Measurements from ENCODE around the gene SNX6.

Gene SNX6

GRCh38 chr14:34668111-34668510 lies 38.2 kb upstream of the SNX6 start:
- H3K27ac ChIP-seq (ENCODE audit: low read depth, low read length, poor library complexity, severe bottlenecking) = no peak overlapping the region
- no peak overlapping the region for H3K4me3 ChIP-seq (ENCODE audit: low read depth, low read length, poor library complexity, severe bottlenecking)
- H2AFZ ChIP-seq (ENCODE audit: low read length) = no peak overlapping the region

GRCh38 chr14:34667007-34667406 lies 37.1 kb upstream of the SNX6 start:
- H3K27ac ChIP-seq (ENCODE audit: low read depth, low read length, poor library complexity, severe bottlenecking) = no peak overlapping the region

More at GRCh38 chr14:34668111-34668510, 38.2 kb upstream of the SNX6 start:
- no peaks in the 10 kb centered on the region for H3K27me3 ChIP-seq (ENCODE audit: insufficient read depth, low read length)
- no peaks in the 10 kb centered on the region for H3K9me3 ChIP-seq (ENCODE audit: low read length)
- no peaks in the 10 kb centered on the region for H3K36me3 ChIP-seq (ENCODE audit: insufficient read depth, low read length)
- no peak overlapping the region for H3K4me2 ChIP-seq (ENCODE audit: low read length)
- H3F3A ChIP-seq (ENCODE audit: insufficient read depth, low read length) = no peaks in the 10 kb centered on the region
- peaks cover 6% of the 10 kb centered on the region for H3K4me1 ChIP-seq (ENCODE audit: insufficient read depth, low read length, severe bottlenecking)
- no peaks in the 10 kb centered on the region for H4K20me1 ChIP-seq (ENCODE audit: insufficient read depth, low read length)
- no peaks in the 10 kb centered on the region for H3K79me2 ChIP-seq (ENCODE audit: insufficient read depth, low read length)
- no peaks in the 10 kb centered on the region for H3K9me2 ChIP-seq (ENCODE audit: low read depth, low read length)
- H3K9ac ChIP-seq (ENCODE audit: low read length) = no peak overlapping the region
- TF ChIP-seq EZH2 (IDR thresholded peaks at IDR 0.05; ENCODE audit: borderline replicate concordance, low read length) (no peak), CTCF (IDR thresholded peaks at IDR 0.05; ENCODE audit: low read length) (no peak)

GRCh38 chr14:34665785-34666435 lies 36.0 kb upstream of the SNX6 start:
- no peak overlapping the region for H3K27ac ChIP-seq (ENCODE audit: low read depth, low read length, poor library complexity, severe bottlenecking)
- H3K9me2 ChIP-seq (ENCODE audit: low read depth, low read length) = no peaks in the 10 kb centered on the region
- H3K36me3 ChIP-seq (ENCODE audit: insufficient read depth, low read length) = no peaks in the 10 kb centered on the region
- H3K4me3 ChIP-seq (ENCODE audit: low read depth, low read length, poor library complexity, severe bottlenecking) = no peak overlapping the region
- no peak overlapping the region for H3K9ac ChIP-seq (ENCODE audit: low read length)
- H2AFZ ChIP-seq (ENCODE audit: low read length) = no peak overlapping the region
- H3K27me3 ChIP-seq (ENCODE audit: insufficient read depth, low read length) = no peaks in the 10 kb centered on the region
- no peaks in the 10 kb centered on the region for H4K20me1 ChIP-seq (ENCODE audit: insufficient read depth, low read length)
- no peaks in the 10 kb centered on the region for H3K79me2 ChIP-seq (ENCODE audit: insufficient read depth, low read length)
- no peak for TF ChIP-seq CTCF (IDR thresholded peaks at IDR 0.05; ENCODE audit: low read length)
- TF ChIP-seq EZH2 (IDR thresholded peaks at IDR 0.05; ENCODE audit: borderline replicate concordance, low read length) = no peak
- H3F3A ChIP-seq (ENCODE audit: insufficient read depth, low read length) = no peaks in the 10 kb centered on the region
- no peak overlapping the region for H3K4me2 ChIP-seq (ENCODE audit: low read length)
- peaks cover 2% of the 10 kb centered on the region; the same call in 1 of the 2 replicates for H3K9me3 ChIP-seq (ENCODE audit: low read length)
- peaks cover 6% of the 10 kb centered on the region for H3K4me1 ChIP-seq (ENCODE audit: insufficient read depth, low read length, severe bottlenecking)

More at GRCh38 chr14:34667007-34667406, 37.1 kb upstream of the SNX6 start:
- Histone ChIP-seq H3K4me3 (ENCODE audit: low read depth, low read length, poor library complexity, severe bottlenecking) (no peak overlapping the region), H3K4me1 (ENCODE audit: insufficient read depth, low read length, severe bottlenecking) (peaks cover 6% of the 10 kb centered on the region), H4K20me1 (ENCODE audit: insufficient read depth, low read length) (no peaks in the 10 kb centered on the region), H3K9me2 (ENCODE audit: low read depth, low read length) (no peaks in the 10 kb centered on the region), H2AFZ (ENCODE audit: low read length) (no peak overlapping the region), H3K9me3 (ENCODE audit: low read length) (no peaks in the 10 kb centered on the region), H3F3A (ENCODE audit: insufficient read depth, low read length) (no peaks in the 10 kb centered on the region), H3K4me2 (ENCODE audit: low read length) (no peak overlapping the region), H3K79me2 (ENCODE audit: insufficient read depth, low read length) (no peaks in the 10 kb centered on the region), H3K9ac (ENCODE audit: low read length) (no peak overlapping the region), H3K27me3 (ENCODE audit: insufficient read depth, low read length) (no peaks in the 10 kb centered on the region), H3K36me3 (ENCODE audit: insufficient read depth, low read length) (no peaks in the 10 kb centered on the region)
- TF ChIP-seq CTCF (IDR thresholded peaks at IDR 0.05; ENCODE audit: low read length) (no peak), EZH2 (IDR thresholded peaks at IDR 0.05; ENCODE audit: borderline replicate concordance, low read length) (no peak)

Measured in OCI-LY1 (cell line).